Astrocyte (in vitro differentiated cells and primary cell): ENCODE results near the gene OAS3.

Experiments
- CTCF ChIP-seq: IDR thresholded peaks from 2 replicates; pipeline ENCODE4 v1.5.1; 2011; ENCODE audit warnings: low read depth, mild to moderate bottlenecking, inconsistent platforms, low read length, moderate library complexity; ENCODE audit not compliant: insufficient read depth
- EZH2 ChIP-seq: IDR thresholded peaks from 2 replicates; pipeline ENCODE4 v1.6.1; 2012; ENCODE audit warnings: mild to moderate bottlenecking, low read length, inconsistent platforms; ENCODE audit not compliant: insufficient read depth

GRCh38 chr12:112979041-112979680 is 40.9 kb downstream of the OAS3 start:
- no peak for TF ChIP-seq CTCF
- no peak for TF ChIP-seq EZH2
